HG03103 (cell line): Measurements from ENCODE around the gene APC2.
"Not testable (repeated sequence)": the region's sequence is repeated elsewhere in the genome, so short reads cannot be mapped to it uniquely, and the experiment has no call there.

Source experiments
- ATAC-seq: cut with Tn5 transposase; IDR thresholded peaks from one replicate; pipeline ENCODE4 v1.9.1; 2021; ENCODE audit warnings: low read depth; ENCODE audit not compliant: unreplicated experiment

APC2 gene

DNA sequence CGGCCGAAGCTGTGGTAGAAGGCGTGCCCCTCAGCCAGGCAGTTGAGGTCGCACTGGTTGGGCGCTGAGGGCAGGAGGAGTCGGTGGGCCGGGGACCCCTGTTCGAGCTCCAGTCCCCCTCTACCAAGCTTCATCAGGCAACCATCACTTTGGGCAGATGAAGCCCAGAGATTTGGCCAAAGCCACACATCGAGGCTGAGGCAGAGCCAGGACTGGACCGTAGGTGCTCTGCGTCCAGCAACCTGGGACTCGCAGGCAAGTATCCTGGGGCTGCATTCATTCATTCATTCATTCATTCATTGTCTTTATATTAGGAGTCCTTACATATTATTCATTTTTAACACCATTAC is 58.6 kb downstream of the APC2 start:
- ATAC-seq: no peak

DNA sequence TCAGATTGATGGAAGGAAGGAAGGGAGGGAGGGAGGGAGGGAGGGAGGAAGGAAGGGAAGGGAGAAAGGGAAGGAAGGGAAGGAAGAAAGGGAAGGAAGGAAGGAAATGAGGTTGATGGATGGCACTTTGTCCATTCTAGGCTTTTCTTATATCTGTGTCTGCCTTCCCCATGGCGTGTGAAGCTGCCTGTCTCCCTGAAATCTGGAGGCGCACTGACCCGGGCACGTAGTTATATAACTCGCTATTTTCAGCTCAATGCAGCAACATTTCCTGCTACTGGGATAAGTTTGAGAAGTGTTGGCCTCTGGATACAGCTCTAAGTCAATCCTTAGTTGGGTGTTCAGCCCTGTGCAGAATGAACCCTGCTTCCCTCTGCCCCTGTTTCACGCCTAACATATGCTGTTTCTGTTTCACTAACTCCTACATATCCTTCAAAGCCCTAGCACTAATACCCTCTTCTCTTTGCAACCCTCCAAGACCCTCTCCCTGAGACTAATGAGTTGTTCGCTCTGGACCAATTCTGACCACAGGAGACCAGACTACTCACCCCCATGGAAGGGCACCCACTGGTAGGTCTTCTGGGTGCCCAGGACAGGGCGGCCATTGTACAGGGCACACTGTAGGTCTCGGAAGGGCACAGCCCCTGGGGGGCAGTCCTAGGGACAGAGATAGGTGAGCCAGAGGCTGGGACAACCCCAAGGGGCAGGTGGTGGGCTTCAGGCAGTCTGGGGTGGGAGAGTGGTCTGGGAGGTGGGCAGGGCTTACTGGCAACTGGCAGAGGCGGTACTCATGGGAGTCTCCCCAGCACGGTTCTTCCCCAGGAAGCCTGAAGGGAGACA is 59.9 kb downstream of the APC2 start:
- no peak for ATAC-seq

DNA sequence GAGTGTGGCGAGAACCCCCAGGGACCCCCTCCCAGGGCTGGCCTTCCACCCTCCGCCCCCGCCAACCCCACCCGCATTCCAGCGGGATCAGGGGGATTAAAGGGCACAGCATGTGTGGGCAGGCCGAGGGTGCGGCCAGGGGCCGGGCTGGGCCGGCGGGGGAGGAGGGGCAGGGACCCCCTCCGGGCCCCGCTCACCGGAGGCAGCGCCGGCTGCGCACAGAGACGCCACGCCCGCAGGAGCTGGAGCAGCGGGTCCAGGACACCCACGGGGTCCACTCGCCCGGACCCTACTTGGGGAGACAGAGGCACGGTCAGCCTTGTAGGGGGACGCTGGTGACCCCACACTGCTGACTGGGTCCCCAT is 60.5 kb downstream of the APC2 start:
- ATAC-seq: no peak

DNA sequence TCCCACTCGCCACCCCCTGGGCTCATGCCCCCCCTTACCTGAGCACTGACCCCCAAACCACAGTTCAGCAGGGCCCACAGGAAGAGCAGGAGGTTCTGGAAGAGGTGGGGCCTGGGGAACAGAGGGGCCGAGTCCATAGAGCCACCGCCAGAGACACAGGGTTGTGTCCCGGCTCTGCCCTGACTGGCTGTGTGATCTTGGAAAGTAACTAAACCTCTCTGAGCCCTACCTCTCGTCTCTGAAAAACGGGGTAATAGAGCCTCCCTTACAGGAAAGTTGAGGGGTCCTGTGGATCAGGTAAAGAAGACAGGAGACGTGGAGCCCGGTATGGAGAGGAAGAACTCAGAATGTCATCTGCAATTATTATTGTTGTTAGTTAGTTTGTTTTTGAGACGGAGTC is 60.9 kb downstream of the APC2 start:
- no peak for ATAC-seq

DNA sequence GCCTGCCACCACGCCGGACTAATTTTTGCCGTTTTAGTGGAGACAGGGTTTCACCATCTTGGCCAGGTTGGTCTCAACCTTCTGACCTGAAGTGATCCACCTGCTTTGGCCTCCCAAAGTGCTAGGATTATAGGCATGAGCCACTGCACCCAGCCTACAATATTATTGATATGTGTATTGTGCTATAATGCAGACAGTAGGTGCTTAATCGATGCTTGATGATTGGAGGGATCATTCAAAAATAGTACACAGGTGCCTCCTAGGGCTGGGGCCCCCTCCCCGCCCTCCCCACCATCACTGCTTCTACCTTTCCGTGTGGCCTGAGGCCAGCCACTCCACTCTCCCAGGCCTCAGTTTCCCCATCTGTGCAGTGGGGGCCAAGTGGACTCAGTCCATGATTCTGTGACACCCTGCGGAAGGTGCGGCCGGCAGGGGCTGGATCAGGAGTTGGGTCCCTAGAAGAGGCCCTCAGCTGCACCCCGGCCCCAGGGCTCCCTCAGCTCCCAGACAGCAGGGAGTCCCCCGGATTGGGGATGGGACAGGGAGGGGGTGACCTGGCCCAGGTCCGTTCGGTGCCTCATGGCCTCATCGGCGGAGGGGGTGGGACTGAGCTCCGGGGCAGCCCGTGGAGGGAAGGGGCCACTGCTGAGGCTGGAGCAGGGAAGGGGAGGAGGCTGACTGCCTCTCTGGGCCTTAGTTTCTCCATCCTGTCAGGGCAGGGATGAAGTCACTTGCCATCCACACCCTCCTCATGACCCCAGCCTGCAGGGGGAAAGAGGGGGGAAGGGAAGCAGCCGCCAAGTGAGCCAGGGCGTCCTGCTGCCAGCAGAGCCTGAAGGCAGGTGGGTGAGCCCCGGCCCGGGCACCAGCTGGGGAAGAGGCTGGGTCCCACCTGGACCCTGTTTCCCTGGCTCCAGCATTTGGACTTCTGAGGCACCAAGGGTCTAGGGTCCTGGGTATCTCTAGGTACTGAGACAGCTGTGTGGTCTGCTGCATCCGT is 61.7 kb downstream of the APC2 start:
- ATAC-seq: no peak

DNA sequence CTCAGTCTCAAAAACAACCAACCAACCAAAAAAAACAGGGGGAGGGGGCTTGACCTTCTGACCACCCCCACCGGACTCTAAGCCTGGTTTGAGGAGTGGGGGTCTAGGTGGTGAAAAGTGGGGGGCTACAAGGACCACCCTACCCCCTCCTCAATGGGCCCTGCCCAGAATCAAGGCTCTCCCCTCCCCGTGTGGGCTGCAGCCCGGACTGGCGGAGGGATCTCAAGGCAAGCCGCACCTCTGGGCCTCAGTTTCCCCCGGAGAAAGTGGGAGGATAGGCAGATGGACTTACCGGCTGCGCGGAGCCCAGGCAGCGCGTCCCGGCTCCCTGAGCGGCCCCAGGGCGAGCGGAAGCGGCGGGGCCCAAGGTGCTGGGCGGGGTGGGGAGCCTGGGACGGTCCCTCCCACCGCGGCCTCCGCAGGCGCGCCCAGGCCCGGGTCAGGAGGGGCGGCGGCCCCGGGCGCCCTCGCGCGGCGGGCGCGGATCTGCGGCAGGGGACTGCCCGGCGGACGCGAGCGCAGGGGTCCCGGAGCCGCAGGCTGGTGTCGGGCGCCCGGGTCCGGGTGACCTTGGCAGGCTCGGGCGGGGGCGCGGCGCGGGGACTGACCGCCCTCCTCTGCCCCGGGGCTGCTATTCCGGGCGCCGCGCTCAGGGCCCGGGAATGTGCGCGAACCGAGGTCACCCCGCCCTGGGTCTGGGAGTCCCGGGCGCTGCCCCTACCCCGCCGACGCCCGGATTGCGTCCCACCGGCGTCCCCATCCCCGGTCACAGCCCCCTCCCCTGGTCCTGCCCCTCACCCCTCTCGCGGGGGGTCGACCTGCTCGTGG is 63.0 kb downstream of the APC2 start, which contains the start of gene ADAMTSL5:
TSS of gene ADAMTSL5 (minus strand) at position 349 of the 828 bp plus-strand sequence. CDS start 2,076 bp downstream, outside the sequence.
- no peak for ATAC-seq

GRCh38 chr19:1513499-1514294 is 63.8 kb downstream of the APC2 start:
- ATAC-seq: no peak

- ATAC-seq: no peak
Observed at GRCh38 chr19:1514295-1514661, 64.4 kb downstream of the APC2 start.

DNA sequence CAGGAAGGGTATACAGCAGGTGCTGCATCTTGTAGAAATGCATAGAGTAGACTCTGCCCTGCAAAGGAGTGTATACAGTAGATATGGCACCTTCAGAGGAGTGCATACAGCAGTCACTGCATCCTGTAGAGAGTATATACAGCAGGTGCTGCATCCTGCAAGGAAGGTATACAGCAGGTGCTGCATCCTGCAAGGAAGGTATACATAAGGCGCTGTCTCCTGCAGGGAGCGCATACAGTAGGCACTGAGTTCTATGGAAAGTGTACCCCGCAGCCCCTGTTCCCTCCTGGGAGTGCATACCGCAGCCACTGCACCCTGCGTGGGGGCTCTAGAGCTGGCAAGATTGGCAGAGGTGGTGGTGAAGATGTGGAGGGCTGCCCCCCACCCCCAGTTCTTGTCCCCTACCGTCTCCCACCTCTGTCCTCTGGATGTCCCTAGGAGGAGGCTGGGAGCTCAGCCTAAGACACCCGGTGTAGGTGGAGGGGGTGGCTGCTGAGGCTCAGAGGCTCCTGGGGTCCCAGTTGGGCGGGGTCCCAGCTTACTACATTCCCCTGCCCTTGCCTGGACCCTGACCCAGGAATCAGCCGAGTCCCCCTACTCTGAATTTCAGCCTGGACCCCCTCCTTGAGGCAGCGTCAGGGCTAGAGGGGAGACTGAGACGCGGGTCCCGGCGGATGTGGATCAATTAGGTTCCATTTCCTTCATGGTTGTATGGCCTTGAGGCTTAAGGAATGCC is 65.2 kb downstream of the APC2 start:
- no peak for ATAC-seq

- no peak for ATAC-seq
Observed at GRCh38 chr19:1516395-1516753, 66.5 kb downstream of the APC2 start.

DNA sequence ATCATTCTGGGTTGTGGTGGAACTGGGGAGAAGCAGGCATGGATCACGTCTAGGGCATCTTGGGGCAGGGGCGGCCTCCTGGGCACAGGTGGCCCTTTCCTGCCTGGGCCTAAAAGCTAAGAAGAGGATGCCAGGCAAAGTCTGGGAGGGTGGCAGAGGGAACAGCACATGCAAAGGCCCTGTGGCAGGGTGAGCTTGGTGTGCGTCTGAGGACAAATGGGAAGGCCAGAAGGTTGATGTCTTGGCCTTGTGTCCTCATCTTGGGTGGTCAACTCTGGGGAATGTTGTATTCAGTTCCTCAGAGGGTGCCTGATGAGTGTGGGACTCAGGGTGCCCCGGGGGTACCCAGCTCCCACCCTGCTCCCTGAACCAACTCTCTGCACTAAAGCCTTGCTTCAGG is 68.5 kb downstream of the APC2 start:
- ATAC-seq: no peak

DNA sequence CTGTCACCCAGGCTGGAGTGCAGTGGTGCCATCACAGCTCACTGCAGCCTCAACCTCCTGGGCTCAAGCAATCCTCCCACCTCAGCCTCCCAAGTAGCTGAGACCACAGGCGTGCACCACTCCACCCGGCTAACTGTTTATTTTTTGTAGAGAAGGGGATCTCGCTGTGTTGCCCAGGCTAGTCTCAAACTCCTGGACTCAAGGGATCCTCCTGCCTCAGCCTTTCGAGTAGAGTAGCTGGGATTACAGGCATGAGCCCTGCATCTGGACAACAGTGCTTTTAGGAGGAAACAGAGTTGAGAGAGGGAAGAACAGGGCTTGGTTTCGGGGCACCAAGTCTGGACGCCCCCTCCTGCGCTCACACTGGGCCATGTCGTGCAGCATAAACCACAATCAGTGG is 69.9 kb downstream of the APC2 start:
- ATAC-seq: not testable (repeated sequence)

DNA sequence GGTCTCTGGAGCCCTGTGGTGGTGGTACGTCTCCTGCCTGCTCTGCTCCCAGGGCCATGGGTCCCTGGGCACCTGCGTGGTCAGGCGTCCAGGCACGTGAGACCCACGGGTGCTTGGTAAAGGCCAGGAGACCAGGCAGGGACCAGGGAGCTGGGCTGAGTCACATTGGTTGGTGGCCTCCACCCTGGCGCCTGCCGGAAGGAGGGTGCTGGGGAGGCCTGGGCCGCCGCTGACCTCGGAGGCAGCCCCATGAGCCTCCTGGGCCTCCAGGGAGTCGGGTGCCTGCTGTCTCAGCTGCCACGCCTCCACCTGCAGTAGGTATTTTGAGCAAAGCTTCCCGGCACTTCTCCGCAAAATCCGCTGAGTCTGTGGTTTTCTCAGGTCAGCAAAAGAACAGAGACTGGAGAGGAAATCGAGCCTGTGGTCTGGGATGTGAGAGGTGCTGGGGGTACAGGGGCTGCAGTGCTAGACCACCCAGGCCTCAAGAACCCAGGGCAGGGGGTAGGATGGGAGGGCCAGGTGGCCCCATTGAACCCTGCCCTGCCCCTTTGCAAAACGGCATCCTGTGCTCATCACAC is 70.4 kb downstream of the APC2 start:
- ATAC-seq: no peak

GRCh38 chr19:1521636-1522035 is 71.7 kb downstream of the APC2 start:
- ATAC-seq: no peak

- ATAC-seq: no peak
Observed at GRCh38 chr19:1522061-1522460, 72.1 kb downstream of the APC2 start.

GRCh38 chr19:1522838-1523237 is 72.9 kb downstream of the APC2 start:
- ATAC-seq: no peak
